MM.1S (cell line): Measurements from ENCODE around the gene NKAPL.

Source experiments
- DNase-seq: peaks from one replicate; pipeline ENCODE4 v3.0.0-alpha.2; 2015
- H2AFZ ChIP-seq: fragments of 300-600 bp; sonication (generic); 2 replicates; pipeline ENCODE4 v1.6.0; 2016; ENCODE audit warnings: antibody characterized with exemption, low read length
- H3F3A ChIP-seq: fragments of 300-600 bp; sonication (generic); 2 replicates; pipeline ENCODE4 v1.6.1; 2016; ENCODE audit warnings: mild to moderate bottlenecking, antibody characterized with exemption, low read length, moderate library complexity, mixed read lengths; ENCODE audit not compliant: insufficient read depth
- H3K27ac ChIP-seq: fragments of 300-600 bp; sonication (generic); 2 replicates; pipeline ENCODE4 v1.5.1; 2016; ENCODE audit warnings: mild to moderate bottlenecking, low read length
- H3K27me3 ChIP-seq: fragments of 300-600 bp; sonication (generic); replicated peaks from 2 replicates; pipeline ENCODE4 v1.6.0; 2016; ENCODE audit warnings: low read length; ENCODE audit not compliant: insufficient read depth
- H3K36me3 ChIP-seq: fragments of 300-600 bp; sonication (generic); replicated peaks from 2 replicates; pipeline ENCODE4 v1.6.1; 2016; ENCODE audit warnings: mild to moderate bottlenecking, low read length, mixed read lengths; ENCODE audit not compliant: insufficient read depth
- H3K4me1 ChIP-seq: fragments of 300-600 bp; sonication (generic); 2 replicates; pipeline ENCODE4 v1.6.1; 2016; ENCODE audit warnings: low read length, mixed read lengths
- H3K4me2 ChIP-seq: fragments of 300-600 bp; sonication (generic); 2 replicates; pipeline ENCODE4 v1.6.0; 2016; ENCODE audit warnings: low read depth, low read length
- H3K4me3 ChIP-seq: fragments of 300-600 bp; sonication (generic); 2 replicates; pipeline ENCODE4 v1.5.1; 2016; ENCODE audit warnings: low read length, mixed read lengths
- H3K79me2 ChIP-seq: fragments of 300-600 bp; sonication (generic); 2 replicates; pipeline ENCODE4 v1.6.1; 2016; ENCODE audit warnings: mixed run types, low read length, mixed read lengths
- H3K9ac ChIP-seq: fragments of 300-600 bp; sonication (generic); 2 replicates; pipeline ENCODE4 v1.6.1; 2016; ENCODE audit warnings: low read length, mixed read lengths
- H3K9me2 ChIP-seq: fragments of 300-600 bp; sonication (generic); replicated peaks from 2 replicates; pipeline ENCODE4 v1.6.1; 2016; ENCODE audit warnings: mild to moderate bottlenecking, low read length, mixed read lengths; ENCODE audit not compliant: insufficient read depth
- H3K9me3 ChIP-seq: fragments of 300-600 bp; sonication (generic); replicated peaks from 2 replicates; pipeline ENCODE4 v1.6.1; 2016; ENCODE audit warnings: mild to moderate bottlenecking, low read length, mixed read lengths; ENCODE audit not compliant: insufficient read depth
- H4K20me1 ChIP-seq: fragments of 300-600 bp; sonication (generic); 2 replicates; pipeline ENCODE4 v1.6.1; 2016; ENCODE audit warnings: mild to moderate bottlenecking, low read length, moderate library complexity, mixed read lengths; ENCODE audit not compliant: insufficient read depth
- EZH2 ChIP-seq: fragments of 300-600 bp; sonication (generic); optimal IDR thresholded peaks from 2 replicates; pipeline ENCODE3; 2017; ENCODE audit warnings: low read depth, mild to moderate bottlenecking, antibody characterized with exemption, low read length, mixed read lengths
- EZH2phosphoT487 ChIP-seq: fragments of 300-600 bp; sonication (generic); IDR thresholded peaks from 2 replicates; pipeline ENCODE4 v1.6.1; 2018; ENCODE audit warnings: antibody characterized with exemption, low read length
- TF ChIP-seq, protein P1 (sequence below): fragments of 300-600 bp; sonication (generic); IDR thresholded peaks from 2 replicates; pipeline ENCODE4 v1.5.1; 2016; ENCODE audit warnings: antibody characterized with exemption, low read length, mixed read lengths

NKAPL gene

DNA sequence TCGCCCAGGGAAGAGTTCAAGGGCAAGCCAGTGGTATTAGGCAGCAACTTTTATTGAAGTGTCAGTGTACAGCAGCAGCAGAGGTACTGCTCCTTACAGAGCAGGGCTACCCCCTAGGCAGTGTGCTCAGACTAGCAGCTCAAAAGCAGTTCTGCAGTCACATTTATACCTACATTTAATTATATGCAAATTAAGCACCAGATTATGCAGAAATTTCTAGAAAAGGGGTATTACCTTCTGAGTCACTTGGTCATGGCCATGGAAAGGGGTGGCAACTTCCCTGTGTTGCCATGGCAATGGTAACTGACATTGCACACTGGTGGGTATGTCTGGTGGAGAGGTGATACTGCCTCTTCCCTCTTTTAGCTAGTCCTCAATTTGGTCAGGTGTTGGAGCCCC is 5.0 kb upstream of the NKAPL start:
- no peak overlapping the region for H2AFZ ChIP-seq
- H3K27me3 ChIP-seq: no peaks in the 10 kb centered on the region
- no peak overlapping the region for H3K9ac ChIP-seq
- no peak overlapping the region for H3K4me2 ChIP-seq
- no peak overlapping the region for H3K4me3 ChIP-seq
- H3K36me3 ChIP-seq: no peaks in the 10 kb centered on the region; the same call in 1 of the 2 replicates
- H3K27ac ChIP-seq: no peak overlapping the region
- H3K9me3 ChIP-seq: no peaks in the 10 kb centered on the region
- H4K20me1 ChIP-seq: no peaks in the 10 kb centered on the region
- H3K79me2 ChIP-seq: 0 out of 2 replicates have a peak, but pooled peaks cover 5% of the 10 kb centered on the region
- no peaks in the 10 kb centered on the region for H3K9me2 ChIP-seq
- H3K4me1 ChIP-seq: peaks cover 12% of the 10 kb centered on the region
- TF ChIP-seq EZH2phosphoT487 (no peak), EZH2 (no peak)
- TF ChIP-seq, protein P1, sequence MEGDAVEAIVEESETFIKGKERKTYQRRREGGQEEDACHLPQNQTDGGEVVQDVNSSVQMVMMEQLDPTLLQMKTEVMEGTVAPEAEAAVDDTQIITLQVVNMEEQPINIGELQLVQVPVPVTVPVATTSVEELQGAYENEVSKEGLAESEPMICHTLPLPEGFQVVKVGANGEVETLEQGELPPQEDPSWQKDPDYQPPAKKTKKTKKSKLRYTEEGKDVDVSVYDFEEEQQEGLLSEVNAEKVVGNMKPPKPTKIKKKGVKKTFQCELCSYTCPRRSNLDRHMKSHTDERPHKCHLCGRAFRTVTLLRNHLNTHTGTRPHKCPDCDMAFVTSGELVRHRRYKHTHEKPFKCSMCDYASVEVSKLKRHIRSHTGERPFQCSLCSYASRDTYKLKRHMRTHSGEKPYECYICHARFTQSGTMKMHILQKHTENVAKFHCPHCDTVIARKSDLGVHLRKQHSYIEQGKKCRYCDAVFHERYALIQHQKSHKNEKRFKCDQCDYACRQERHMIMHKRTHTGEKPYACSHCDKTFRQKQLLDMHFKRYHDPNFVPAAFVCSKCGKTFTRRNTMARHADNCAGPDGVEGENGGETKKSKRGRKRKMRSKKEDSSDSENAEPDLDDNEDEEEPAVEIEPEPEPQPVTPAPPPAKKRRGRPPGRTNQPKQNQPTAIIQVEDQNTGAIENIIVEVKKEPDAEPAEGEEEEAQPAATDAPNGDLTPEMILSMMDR: no peak
- DNase-seq: no peak
- no peaks in the 10 kb centered on the region for H3F3A ChIP-seq

DNA sequence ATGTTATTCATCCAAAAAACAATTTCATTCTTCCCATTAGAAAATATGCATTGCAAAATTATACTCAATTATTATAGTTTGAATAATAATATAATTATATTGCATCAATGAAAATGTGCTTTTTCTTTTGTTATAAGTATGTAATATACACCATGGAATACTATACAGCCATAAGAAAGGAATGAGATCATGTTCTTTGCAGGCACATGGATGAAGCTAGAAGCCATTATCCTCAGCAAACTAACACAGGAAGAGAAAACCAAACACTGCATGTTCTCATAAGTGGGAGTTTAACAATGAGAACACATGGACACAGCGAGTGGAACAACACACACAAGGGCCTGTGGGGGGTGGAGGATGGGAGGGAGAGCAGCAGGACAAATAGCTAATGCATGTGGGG is 2.1 kb upstream of the NKAPL start:
- H3K36me3 ChIP-seq: no peaks in the 10 kb centered on the region
- H2AFZ ChIP-seq: no peak overlapping the region
- H3K9me2 ChIP-seq: no peaks in the 10 kb centered on the region
- H3K4me2 ChIP-seq: no peak overlapping the region
- H3F3A ChIP-seq: no peaks in the 10 kb centered on the region
- H3K27ac ChIP-seq: no peak overlapping the region
- H3K9me3 ChIP-seq: no peaks in the 10 kb centered on the region
- no peak overlapping the region for H3K4me3 ChIP-seq
- no peak for DNase-seq
- H3K79me2 ChIP-seq: 0 out of 2 replicates have a peak, but pooled peaks cover under 1% of the 10 kb centered on the region
- H4K20me1 ChIP-seq: no peaks in the 10 kb centered on the region
- TF ChIP-seq, protein P1: no peak
- TF ChIP-seq EZH2phosphoT487: no peak
- TF ChIP-seq EZH2: no peak
- no peaks in the 10 kb centered on the region for H3K27me3 ChIP-seq
- peaks cover 7% of the 10 kb centered on the region for H3K4me1 ChIP-seq
- H3K9ac ChIP-seq: no peak overlapping the region

DNA sequence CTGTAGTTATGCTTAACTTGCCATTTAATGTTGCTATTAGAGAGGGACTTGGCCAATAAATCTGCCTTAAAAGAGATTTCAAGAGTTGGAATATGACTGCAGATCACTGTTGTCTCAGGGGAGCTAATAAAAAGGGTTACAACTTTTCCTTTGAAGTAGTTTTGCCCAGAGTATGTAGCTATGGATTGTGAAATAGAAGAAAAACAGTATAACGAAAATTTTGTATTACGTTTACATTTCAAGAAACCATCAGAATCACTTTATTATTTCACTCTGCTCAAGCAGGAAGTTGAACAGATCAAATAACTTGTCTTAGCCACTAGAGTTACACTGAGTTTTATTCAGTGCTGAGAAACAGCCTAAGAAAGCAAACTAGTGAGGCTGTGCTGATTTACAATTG is 4.8 kb downstream of the NKAPL start:
- Histone ChIP-seq H3K4me2 (no peak overlapping the region), H3K4me1 (0 out of 2 replicates have a peak, but pooled peaks cover 5% of the 10 kb centered on the region), H3F3A (no peaks in the 10 kb centered on the region), H3K4me3 (no peak overlapping the region), H3K36me3 (no peaks in the 10 kb centered on the region), H3K79me2 (no peaks in the 10 kb centered on the region), H3K9me2 (no peaks in the 10 kb centered on the region), H4K20me1 (no peaks in the 10 kb centered on the region), H2AFZ (no peak overlapping the region), H3K27ac (no peak overlapping the region), H3K27me3 (no peaks in the 10 kb centered on the region), H3K9me3 (no peaks in the 10 kb centered on the region), H3K9ac (no peak overlapping the region)
- TF ChIP-seq EZH2 (no peak), EZH2phosphoT487 (no peak)
- TF ChIP-seq, protein P1: no peak
- no peak for DNase-seq
